ENCODE results near the gene MRPL43.

DNA sequence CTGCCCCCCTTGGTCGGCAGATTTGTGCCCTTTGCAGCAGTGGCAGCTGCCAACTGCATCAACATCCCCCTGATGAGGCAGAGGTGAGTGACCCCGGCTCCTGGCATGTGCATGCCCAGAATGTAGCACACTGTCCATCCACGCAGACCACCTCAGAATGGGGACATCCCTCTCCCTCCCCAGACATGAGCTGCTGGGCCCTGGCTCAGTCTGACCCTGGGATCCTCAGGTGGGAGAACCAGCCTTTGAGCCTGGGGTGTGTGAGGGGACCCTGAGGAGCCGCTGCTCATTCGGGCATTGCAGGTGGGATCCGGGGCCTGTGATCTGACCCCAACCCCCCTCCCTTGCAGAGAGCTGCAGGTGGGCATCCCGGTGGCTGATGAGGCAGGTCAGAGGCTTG, 49.4 kb upstream of the MRPL43 start:
- TF ChIP-seq EZH2 (IDR thresholded peaks at IDR 0.05; ENCODE audit: insufficient read depth, poor library complexity, severe bottlenecking): no peak
- no peak for TF ChIP-seq EZH2phosphoT487 (IDR thresholded peaks at IDR 0.05; ENCODE audit: insufficient read depth, low read depth)
